ENCODE data around the gene CASP12. TPM values are rescaled to one million over a fixed set of nuclear protein-coding genes. Genes with fewer than 3 reads are reported as not detected.

CASP12 gene
- total RNA-seq, 1 experiment from 2014 or later: not detected

DNA sequence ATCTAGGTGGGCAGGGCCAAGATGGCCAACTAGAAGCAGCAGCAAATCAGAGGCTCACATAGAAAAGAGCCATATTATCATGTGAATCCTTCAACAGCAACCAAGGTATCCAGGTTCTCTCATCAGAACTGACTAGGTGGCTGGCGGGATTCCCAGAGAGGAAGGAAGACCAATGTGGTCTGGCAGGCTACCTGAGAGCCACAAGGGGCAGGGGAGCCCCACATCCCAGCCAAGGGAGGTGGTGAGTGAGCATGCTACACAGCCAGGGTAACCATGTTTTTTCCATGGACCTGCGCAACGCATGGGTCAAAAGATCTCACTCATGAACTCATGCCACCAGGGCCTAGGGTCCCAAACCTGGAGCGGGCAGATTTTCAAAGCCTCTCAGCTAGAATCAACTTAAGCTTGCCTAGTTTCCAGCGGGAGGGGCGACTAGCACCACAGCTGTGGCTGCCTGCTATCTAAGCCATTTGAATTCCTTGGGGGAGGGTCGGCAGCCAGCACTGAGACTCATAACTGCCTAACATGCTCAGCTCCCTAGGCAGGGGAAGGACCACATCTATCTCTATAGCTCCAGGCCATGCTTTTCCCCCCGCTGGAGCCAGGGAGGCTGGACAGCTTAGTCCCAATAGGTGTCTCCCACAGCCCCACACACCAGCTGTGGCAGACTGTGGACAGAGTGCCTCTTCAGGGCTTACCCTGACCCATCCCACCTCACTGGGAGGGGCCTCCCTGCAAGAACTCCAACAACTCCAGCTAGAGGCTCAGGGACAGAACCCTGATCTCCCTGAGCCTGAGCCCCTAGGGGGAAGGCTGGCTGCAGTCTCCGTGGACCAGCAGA, 28.7 kb upstream of the CASP12 start:
- Histone ChIP-seq H3K27ac (no peak overlapping the region), H3K79me2 (ENCODE audit: low read depth) (no peaks in the 10 kb centered on the region), H4K20me1 (ENCODE audit: insufficient read depth) (no peaks in the 10 kb centered on the region), H3K9me3 (ENCODE audit: insufficient read depth, low read depth) (no peaks in the 10 kb centered on the region), H3K4me1 (replicated peaks; ENCODE audit: insufficient read depth) (no peaks in the 10 kb centered on the region), H3K4me2 (no peak overlapping the region), H3F3A (ENCODE audit: insufficient read depth, low read depth) (no peaks in the 10 kb centered on the region), H3K36me3 (ENCODE audit: low read depth) (no peaks in the 10 kb centered on the region), H3K9me2 (ENCODE audit: insufficient read depth) (no peaks in the 10 kb centered on the region; the same call in 1 of the 2 replicates), H3K4me3 (no peak overlapping the region), H3K27me3 (ENCODE audit: insufficient read depth, low read depth) (no peaks in the 10 kb centered on the region), H2AFZ (no peak overlapping the region)
- intact Hi-C loops (cut with micrococcal nuclease; ENCODE audit: unreplicated experiment): no loop called here
- no peak for DNase-seq
- BruUV-seq (replicated peaks): no TSS peak
- POLR2A ChIA-PET (ENCODE audit: unreplicated experiment): no interaction called here
- CTCF ChIA-PET: no interaction called here
- no peak for TF ChIP-seq EZH2 (IDR thresholded peaks at IDR 0.05; ENCODE audit: low read depth)
- TF ChIP-seq, protein P1, sequence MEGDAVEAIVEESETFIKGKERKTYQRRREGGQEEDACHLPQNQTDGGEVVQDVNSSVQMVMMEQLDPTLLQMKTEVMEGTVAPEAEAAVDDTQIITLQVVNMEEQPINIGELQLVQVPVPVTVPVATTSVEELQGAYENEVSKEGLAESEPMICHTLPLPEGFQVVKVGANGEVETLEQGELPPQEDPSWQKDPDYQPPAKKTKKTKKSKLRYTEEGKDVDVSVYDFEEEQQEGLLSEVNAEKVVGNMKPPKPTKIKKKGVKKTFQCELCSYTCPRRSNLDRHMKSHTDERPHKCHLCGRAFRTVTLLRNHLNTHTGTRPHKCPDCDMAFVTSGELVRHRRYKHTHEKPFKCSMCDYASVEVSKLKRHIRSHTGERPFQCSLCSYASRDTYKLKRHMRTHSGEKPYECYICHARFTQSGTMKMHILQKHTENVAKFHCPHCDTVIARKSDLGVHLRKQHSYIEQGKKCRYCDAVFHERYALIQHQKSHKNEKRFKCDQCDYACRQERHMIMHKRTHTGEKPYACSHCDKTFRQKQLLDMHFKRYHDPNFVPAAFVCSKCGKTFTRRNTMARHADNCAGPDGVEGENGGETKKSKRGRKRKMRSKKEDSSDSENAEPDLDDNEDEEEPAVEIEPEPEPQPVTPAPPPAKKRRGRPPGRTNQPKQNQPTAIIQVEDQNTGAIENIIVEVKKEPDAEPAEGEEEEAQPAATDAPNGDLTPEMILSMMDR (conservative IDR thresholded peaks at IDR 0.05): no peak

- no TSS peak for BruUV-seq (replicated peaks)
- no peak overlapping the region for H3K27ac ChIP-seq
- no peak for DNase-seq
- no peak overlapping the region for H3K4me3 ChIP-seq
- H2AFZ ChIP-seq: no peak overlapping the region
- TF ChIP-seq, protein P1 (conservative IDR thresholded peaks at IDR 0.05): no peak
- intact Hi-C loops (cut with micrococcal nuclease; ENCODE audit: unreplicated experiment): no loop called here
- no peaks in the 10 kb centered on the region for H3K4me1 ChIP-seq (replicated peaks; ENCODE audit: insufficient read depth)
- H3K27me3 ChIP-seq (ENCODE audit: insufficient read depth, low read depth): no peaks in the 10 kb centered on the region
- no peaks in the 10 kb centered on the region; the same call in 1 of the 2 replicates for H3K9me2 ChIP-seq (ENCODE audit: insufficient read depth)
- H3F3A ChIP-seq (ENCODE audit: insufficient read depth, low read depth): no peaks in the 10 kb centered on the region
- no peaks in the 10 kb centered on the region for H4K20me1 ChIP-seq (ENCODE audit: insufficient read depth)
- POLR2A ChIA-PET (ENCODE audit: unreplicated experiment): no interaction called here
- H3K36me3 ChIP-seq (ENCODE audit: low read depth): no peaks in the 10 kb centered on the region
- H3K9me3 ChIP-seq (ENCODE audit: insufficient read depth, low read depth): no peaks in the 10 kb centered on the region
- H3K4me2 ChIP-seq: no peak overlapping the region
- H3K79me2 ChIP-seq (ENCODE audit: low read depth): no peaks in the 10 kb centered on the region
- CTCF ChIA-PET: no interaction called here
These were observed 27.6 kb upstream of the CASP12 start for GRCh38 chr11:104925850-104926249.

- H3K79me2 ChIP-seq (ENCODE audit: low read depth): no peaks in the 10 kb centered on the region
- peak overlapping the region; percentile 13; the same call in 1 of the 2 replicates for H3K4me3 ChIP-seq
- no peaks in the 10 kb centered on the region for H3K36me3 ChIP-seq (ENCODE audit: low read depth)
- H4K20me1 ChIP-seq (ENCODE audit: insufficient read depth): no peaks in the 10 kb centered on the region
- CTCF ChIA-PET: no interaction called here
- H3K4me2 ChIP-seq: peak overlapping the region; percentile 51
- POLR2A ChIA-PET (ENCODE audit: unreplicated experiment): interaction anchor here (0.7 kb wide), 1 partner anchor 141 kb away, joined by 3 read pairs; no protein-coding TSS in a partner anchor
- BruUV-seq (replicated peaks): no TSS peak
- no peaks in the 10 kb centered on the region for H3K9me3 ChIP-seq (ENCODE audit: insufficient read depth, low read depth)
- no peaks in the 10 kb centered on the region for H3K4me1 ChIP-seq (replicated peaks; ENCODE audit: insufficient read depth)
- H3K27ac ChIP-seq: no peak overlapping the region
- TF ChIP-seq, protein P1 (conservative IDR thresholded peaks at IDR 0.05): no peak
- TF ChIP-seq EZH2 (IDR thresholded peaks at IDR 0.05; ENCODE audit: low read depth): no peak
- intact Hi-C loops (cut with micrococcal nuclease; ENCODE audit: unreplicated experiment): no loop called here
- no peaks in the 10 kb centered on the region for H3K9me2 ChIP-seq (ENCODE audit: insufficient read depth)
- peak in 1 of 2 experiments; percentile 1 for DNase-seq
- H3F3A ChIP-seq (ENCODE audit: insufficient read depth, low read depth): no peaks in the 10 kb centered on the region
- H3K27me3 ChIP-seq (ENCODE audit: insufficient read depth, low read depth): no peaks in the 10 kb centered on the region
- peak overlapping the region; percentile 26; the same call in 1 of the 2 replicates for H2AFZ ChIP-seq
These were observed 20.0 kb upstream of the CASP12 start for GRCh38 chr11:104918113-104918824.
